Right atrium auricular region (tissue), 2 donors: ENCODE data around the gene MRPS17. TPM values are rescaled to one million over a fixed set of nuclear protein-coding genes. Genes with fewer than 3 reads are reported as not detected.

Experiments used
- DNase-seq: peaks from one replicate; pipeline ENCODE4 v3.0.0-alpha.2; 2019; ENCODE audit warnings: low spot score
- H3K27ac ChIP-seq, 2 donors: fragments of 200-600 bp; sonication (generic); 1 replicate in 1 of 2; 2 replicates in 1 of 2; pipeline ENCODE4 v1.5.1; 2016 to 2019
- H3K27me3 ChIP-seq, 2 donors: fragments of 200-600 bp; sonication (generic); one replicate each; pipeline versions ENCODE4 v1.5.1 to v1.6.0; 2017 to 2019
- H3K36me3 ChIP-seq: fragments of 200-600 bp; sonication (generic); one replicate; pipeline ENCODE4 v1.5.1; 2016
- H3K4me1 ChIP-seq, 2 donors: fragments of 200-600 bp; sonication (generic); one replicate each; pipeline versions ENCODE4 v1.5.1 to v1.6.0; 2017 to 2019
- H3K4me3 ChIP-seq, 2 donors: fragments of 200-600 bp; sonication (generic); 1 replicate in 1 of 2; 2 replicates in 1 of 2; pipeline ENCODE4 v1.5.1; 2017 to 2019; ENCODE audit warnings: mild to moderate bottlenecking in 1 of 2, moderate library complexity in 1 of 2
- H3K9me3 ChIP-seq, 2 donors: fragments of 200-600 bp; sonication (generic); one replicate each; pipeline ENCODE4 v1.5.1; 2019
- total RNA-seq, 2 donors: library from RNA; depleted of rRNA; stranded (reverse); fragments of >200 nt; gene quantifications; one replicate each; pipeline ENCODE4 v1.1.0, GENCODE V29; 2016
- TF ChIP-seq, protein P1 (sequence below), 2 donors: fragments of 200-600 bp; sonication (generic); IDR thresholded peaks; one replicate each; pipeline ENCODE4 v1.5.1; 2019; ENCODE audit warnings: antibody characterized with exemption in 2 of 2

The MRPS17 gene
- total RNA-seq, 2 donors from 2014 or later: 14.1 to 15.9 TPM

GRCh38 chr7:55996856-55997500, 45.3 kb downstream of the MRPS17 start:
- no peaks in the 10 kb centered on the region for H3K9me3 ChIP-seq
- DNase-seq: no peak
- H3K36me3 ChIP-seq: peaks cover 64% of the 10 kb centered on the region
- no peaks in the 10 kb centered on the region for H3K4me1 ChIP-seq
- H3K27ac ChIP-seq: no peak overlapping the region
- no peak overlapping the region for H3K4me3 ChIP-seq
- TF ChIP-seq, protein P1, sequence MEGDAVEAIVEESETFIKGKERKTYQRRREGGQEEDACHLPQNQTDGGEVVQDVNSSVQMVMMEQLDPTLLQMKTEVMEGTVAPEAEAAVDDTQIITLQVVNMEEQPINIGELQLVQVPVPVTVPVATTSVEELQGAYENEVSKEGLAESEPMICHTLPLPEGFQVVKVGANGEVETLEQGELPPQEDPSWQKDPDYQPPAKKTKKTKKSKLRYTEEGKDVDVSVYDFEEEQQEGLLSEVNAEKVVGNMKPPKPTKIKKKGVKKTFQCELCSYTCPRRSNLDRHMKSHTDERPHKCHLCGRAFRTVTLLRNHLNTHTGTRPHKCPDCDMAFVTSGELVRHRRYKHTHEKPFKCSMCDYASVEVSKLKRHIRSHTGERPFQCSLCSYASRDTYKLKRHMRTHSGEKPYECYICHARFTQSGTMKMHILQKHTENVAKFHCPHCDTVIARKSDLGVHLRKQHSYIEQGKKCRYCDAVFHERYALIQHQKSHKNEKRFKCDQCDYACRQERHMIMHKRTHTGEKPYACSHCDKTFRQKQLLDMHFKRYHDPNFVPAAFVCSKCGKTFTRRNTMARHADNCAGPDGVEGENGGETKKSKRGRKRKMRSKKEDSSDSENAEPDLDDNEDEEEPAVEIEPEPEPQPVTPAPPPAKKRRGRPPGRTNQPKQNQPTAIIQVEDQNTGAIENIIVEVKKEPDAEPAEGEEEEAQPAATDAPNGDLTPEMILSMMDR (IDR thresholded peaks at IDR 0.05): no peak
- H3K27me3 ChIP-seq: no peaks in the 10 kb centered on the region

DNA sequence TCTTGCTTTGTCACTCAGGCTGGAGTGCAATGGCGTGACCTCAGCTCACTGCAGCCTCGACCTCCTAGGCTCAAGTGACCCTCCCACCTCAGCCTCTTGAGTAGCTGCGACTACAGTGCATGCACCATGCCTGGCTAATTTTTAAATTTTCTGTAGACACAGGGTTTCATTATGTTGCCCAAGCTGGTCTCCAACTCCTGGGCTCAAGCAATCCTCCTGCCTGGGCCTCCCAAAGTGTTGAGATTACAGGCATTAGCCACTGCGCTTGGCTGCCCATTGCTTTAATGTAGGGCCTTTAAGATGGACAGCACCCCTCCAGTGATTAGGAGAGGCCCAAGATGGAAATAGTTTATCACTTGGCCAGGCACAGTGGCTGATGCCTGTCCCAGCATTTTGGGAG, 52.1 kb downstream of the MRPS17 start:
- H3K36me3 ChIP-seq: peaks cover 14% of the 10 kb centered on the region
- TF ChIP-seq, protein P1 (IDR thresholded peaks at IDR 0.05): no peak
- DNase-seq: no peak

More for the DNA sequence above, 52.1 kb downstream of the MRPS17 start:
- Histone ChIP-seq H3K4me3 (no peak overlapping the region), H3K4me1 (no peaks in the 10 kb centered on the region), H3K9me3 (no peaks in the 10 kb centered on the region), H3K27ac (no peak overlapping the region), H3K27me3 (no peaks in the 10 kb centered on the region)

Other genes starting within 250 kb of the MRPS17 start
- not detected for gene SEPTIN14, start 89.1 kb upstream of the MRPS17 start, total RNA-seq
- gene ZNF713, start 64.4 kb upstream of the MRPS17 start, total RNA-seq: 1 to 10 TPM; 2.5 to 2.6 TPM
- gene NIPSNAP2, start 12.7 kb downstream of the MRPS17 start, total RNA-seq: 100 to 1,000 TPM; 205 to 370 TPM
- gene PSPH, start 99.6 kb downstream of the MRPS17 start, total RNA-seq: 10 to 100 TPM in 1 of 2 donors, 1 to 10 TPM in 1; 8.0 to 11.6 TPM
- gene CCT6A, start 99.9 kb downstream of the MRPS17 start, total RNA-seq: 10 to 100 TPM; 39.3 to 68.1 TPM
- gene SUMF2, start 112.4 kb downstream of the MRPS17 start, total RNA-seq: 10 to 100 TPM; 31.7 to 54.9 TPM
- 10 to 100 TPM; 11.7 to 27.3 TPM for gene PHKG1, start 141.1 kb downstream of the MRPS17 start, total RNA-seq
- 100 to 1,000 TPM; 439 to 485 TPM for gene CHCHD2, start 154.6 kb downstream of the MRPS17 start, total RNA-seq
- gene NUPR2, start 164.5 kb downstream of the MRPS17 start, total RNA-seq: not detected